GM12874 (cell line): Measurements from ENCODE around the gene FAHD2A.

ENCODE experiments used
- TF ChIP-seq, protein P1 (sequence below): IDR thresholded peaks from 2 replicates; pipeline ENCODE4 v1.5.1; 2011; ENCODE audit warnings: low read depth, mild to moderate bottlenecking, control low read depth, low read length, moderate library complexity; ENCODE audit not compliant: insufficient read depth

The FAHD2A gene

GRCh38 chr2:95382686-95383634 lies 19.5 kb upstream of the FAHD2A start:
- TF ChIP-seq, protein P1, sequence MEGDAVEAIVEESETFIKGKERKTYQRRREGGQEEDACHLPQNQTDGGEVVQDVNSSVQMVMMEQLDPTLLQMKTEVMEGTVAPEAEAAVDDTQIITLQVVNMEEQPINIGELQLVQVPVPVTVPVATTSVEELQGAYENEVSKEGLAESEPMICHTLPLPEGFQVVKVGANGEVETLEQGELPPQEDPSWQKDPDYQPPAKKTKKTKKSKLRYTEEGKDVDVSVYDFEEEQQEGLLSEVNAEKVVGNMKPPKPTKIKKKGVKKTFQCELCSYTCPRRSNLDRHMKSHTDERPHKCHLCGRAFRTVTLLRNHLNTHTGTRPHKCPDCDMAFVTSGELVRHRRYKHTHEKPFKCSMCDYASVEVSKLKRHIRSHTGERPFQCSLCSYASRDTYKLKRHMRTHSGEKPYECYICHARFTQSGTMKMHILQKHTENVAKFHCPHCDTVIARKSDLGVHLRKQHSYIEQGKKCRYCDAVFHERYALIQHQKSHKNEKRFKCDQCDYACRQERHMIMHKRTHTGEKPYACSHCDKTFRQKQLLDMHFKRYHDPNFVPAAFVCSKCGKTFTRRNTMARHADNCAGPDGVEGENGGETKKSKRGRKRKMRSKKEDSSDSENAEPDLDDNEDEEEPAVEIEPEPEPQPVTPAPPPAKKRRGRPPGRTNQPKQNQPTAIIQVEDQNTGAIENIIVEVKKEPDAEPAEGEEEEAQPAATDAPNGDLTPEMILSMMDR, result no peak

DNA sequence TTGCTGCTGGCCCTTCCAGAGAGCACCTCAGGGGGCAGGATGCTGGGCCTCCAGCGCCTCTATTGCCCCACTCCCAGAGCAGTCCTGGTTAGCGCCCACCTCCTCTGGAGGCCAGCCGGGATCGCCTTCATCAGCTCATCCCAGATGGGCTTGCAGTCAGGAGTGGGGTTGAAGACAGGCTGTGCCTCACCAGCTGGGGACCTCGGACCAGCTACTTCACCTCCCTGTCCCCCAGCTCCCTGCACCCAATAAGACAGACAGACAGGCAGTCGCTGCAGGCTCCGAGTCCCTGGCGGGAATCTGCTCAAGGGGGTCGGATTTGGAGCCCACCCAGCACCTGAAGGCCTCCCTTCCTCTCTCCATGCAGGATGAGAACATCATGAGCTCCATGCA lies 18.9 kb upstream of the FAHD2A start:
- TF ChIP-seq, protein P1, result no peak

GRCh38 chr2:95384854-95385569 lies 17.5 kb upstream of the FAHD2A start:
- TF ChIP-seq, protein P1, result no peak

- TF ChIP-seq, protein P1, result no peak
Observed at GRCh38 chr2:95385570-95385984, 16.9 kb upstream of the FAHD2A start.

DNA sequence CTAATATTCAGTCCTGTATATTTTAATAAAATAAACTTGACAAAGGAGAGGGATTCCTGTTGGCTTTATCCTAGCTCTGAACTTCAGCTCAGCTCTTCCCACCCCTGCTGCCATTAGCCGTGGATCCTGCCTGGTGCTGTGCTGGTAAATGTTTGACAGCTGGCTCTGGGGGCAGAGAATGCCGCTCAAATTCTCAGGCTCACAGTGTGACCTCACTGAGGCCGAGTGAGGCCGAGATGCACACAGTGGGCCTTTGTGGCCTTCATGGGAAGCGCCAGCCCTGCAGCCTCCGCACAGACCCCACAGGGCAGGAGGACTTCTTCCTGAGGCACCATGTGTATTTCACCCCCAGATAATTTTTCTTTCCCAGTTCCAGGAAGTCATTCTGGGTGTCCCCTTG lies 16.5 kb upstream of the FAHD2A start:
- TF ChIP-seq, protein P1, result no peak

DNA sequence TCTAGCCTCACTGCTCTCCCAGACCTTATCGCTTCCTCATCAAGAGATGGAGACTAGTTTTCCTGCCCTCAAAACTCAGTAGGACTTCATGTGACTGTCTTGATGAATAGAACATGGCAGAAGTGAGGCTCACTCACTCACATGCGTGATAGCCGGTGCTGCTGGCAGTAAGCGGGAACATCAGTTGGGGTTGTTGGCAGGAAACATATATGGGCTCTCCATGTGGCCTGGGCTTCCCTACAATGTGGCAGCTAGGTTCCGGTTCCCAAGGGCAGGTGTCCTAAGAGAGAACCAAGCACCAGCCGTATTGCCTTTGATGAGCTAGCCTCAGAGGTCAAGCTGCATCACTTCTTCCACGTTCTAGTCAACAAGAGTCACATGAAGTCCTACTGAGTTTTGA lies 15.2 kb upstream of the FAHD2A start:
- TF ChIP-seq, protein P1, result no peak

DNA sequence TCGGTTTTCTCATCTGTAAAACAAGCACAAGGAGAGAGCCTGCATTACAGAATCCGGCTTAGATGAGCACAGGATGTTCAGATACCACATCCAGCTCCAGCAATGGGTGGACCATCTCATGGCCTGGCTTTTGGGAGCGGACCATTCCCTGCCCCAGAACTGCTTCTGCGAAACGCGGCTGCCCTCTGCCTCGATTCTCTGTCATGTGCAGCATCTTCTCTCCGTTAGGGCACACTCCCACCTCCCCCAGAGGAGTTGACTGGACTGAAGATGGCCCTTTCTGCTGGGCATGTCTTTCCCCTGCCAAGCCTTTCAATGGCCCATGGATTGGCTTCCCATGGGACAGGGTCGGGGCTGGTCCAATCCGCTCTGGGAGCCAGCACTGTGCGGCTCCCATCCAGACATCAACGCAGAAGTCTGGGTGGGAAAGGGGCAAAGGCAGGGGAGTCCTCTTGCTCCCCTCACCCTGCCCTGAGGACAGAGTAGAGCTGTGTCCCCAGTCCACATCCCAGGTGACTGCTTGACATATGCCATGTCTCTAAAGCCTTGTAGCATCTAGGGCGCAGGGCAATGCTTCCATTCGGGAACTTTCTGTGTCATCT lies 14.3 kb upstream of the FAHD2A start:
- TF ChIP-seq, protein P1, result no peak
